Activated CD8-positive, alpha-beta memory T cell treated with anti-CD3 and anti-CD28 coated beads for 1 hour (primary cell): ENCODE measurements around the gene NPIPB8.
"Not testable (repeated sequence)": the region's sequence is repeated elsewhere in the genome, so short reads cannot be mapped to it uniquely, and the experiment has no call there.

Experiments
- DNase-seq, 2 donors: peaks; one replicate each; pipeline ENCODE4 v3.0.0-alpha.2; 2020; ENCODE audit warnings: low read depth in 1 of 2; ENCODE audit errors: extremely low read depth in 1 of 2

Gene NPIPB8

GRCh38 chr16:28637765-28638164 is at the start of gene NPIPB8:
NPIPB8 (plus strand) TSS chr16:28638065; CDS start chr16:28638361, 296 bp downstream.
- DNase-seq, result not testable (repeated sequence)

DNA sequence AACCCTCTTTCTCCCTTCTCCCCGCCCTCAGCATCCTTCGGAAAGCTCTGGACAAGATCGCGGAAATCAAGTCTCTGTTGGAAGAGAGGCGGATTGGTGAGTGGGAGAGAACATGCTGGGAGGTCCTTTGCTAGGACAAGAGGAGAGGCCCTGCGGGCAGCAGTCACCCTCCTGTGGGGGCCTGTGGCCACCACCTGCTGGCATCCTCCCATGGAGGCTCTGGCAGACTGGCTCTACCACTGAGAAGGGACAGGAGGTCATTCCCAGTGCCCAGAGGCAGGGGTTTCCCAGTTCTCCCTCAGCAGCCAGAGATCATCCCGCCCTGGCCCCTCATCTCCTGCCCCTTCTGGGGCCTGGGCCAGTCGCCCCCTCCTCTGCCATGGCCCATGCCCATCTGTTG is 48.8 kb upstream of the NPIPB8 start:
- no peak for DNase-seq

GRCh38 chr16:28589930-28590329 is 47.9 kb upstream of the NPIPB8 start:
- no peak for DNase-seq

DNA sequence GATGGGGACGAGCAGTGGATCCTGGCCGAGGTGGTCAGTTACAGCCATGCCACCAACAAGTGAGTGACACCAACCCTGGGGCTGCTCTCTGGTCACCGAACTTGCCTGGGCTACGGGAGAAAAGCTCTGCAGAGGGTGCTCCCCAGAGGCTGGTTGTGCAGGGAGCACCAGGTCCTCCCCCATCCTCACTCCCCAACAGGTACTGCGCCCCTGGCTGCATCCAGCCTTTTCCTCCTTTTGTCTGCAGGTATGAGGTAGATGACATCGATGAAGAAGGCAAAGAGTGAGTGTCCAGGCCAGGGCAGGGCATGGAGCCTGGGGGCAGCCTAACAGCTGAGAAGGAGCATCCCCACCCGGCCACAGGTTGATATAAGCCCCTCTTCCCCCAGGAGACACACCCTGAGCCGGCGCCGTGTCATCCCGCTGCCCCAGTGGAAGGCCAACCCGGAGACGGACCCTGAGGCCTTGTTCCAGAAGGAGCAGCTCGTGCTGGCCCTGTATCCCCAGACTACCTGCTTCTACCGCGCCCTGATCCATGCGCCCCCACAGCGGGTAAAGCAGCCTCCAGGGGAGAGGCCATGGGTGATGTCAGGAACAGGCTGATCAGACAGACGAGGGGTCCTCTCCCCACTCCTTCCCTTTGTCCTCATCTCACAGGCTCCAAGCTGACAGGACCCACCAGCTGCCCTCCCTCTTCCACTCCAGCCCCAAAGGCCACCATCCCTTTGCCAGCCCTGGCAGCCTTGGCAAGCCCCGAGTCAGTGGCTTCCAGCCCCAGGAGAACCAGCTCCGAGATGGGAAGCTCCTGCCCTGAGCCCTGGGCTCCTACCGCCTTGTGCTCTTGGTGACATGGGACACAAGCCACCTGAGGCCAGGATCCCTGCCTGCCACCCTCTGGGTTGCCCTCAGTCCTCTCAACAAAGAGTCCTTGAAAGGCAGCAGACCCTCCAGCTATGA is 47.2 kb upstream of the NPIPB8 start:
- DNase-seq, result no peak

DNA sequence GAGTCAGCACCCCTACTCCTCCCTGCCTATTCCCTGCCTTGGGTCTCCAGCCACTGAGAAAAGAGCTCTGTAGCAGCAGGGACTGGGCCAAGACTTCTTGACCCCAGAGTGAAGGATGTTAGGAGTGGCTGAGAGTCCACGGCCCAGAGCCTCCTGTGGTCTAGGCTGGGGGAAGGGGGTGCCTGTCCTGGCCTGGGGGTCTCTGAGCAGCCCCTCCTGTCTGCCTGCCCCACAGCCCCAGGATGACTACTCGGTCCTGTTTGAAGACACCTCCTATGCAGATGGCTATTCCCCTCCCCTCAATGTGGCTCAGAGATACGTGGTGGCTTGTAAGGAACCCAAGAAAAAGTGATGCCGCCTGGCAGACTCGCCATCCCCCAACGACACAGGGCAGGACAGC is 46.5 kb upstream of the NPIPB8 start:
- DNase-seq, result no peak

GRCh38 chr16:28592511-28592910 is 45.4 kb upstream of the NPIPB8 start:
- no peak for DNase-seq

DNA sequence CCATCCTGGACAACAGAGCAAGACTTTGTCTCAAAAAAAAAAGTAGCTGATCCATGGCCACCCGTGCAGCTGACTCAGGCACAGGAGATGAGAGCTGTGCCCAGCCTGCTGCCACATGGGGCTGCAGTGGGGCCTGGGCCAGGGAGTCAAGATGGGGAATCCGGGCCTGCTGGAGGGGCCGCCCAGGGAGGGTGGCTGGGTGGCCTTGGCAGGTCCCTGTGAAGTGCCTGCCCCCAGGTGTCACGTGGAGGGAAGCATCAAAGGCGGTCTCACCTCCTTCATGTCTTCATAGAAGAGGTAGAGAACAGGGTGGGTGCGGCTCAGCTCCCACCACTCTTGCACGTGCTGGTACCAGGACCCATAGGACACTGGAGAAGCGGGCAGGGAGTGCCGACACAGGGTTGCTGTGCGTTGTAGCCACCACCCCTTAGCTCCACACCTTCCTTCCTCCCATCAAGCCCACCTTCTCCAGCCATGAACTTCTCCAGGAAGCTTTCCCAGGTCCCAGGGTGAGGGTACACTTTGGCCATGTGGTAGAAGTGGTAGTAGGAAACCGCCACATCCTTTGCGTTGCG is 44.8 kb upstream of the NPIPB8 start:
- no peak for DNase-seq

DNA sequence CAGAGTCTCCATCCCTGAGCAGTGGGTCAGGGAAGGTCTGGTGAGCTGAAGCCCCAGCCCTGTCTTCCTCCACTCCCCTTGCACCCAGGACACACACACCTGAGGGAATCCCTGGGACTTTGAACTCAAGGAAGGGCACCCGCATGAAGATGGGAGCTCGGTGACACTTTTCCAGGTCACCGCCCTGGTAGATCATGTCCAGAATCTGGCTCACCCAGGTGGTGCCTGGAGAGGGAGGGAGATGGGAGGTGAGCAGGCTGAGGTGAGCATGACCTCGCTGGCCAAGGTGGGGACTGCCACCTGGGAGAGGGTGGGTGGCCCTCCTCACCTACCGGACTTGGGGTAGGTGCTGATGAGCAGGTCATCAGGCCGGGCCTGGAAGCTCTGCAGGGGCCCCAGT is 42.4 kb upstream of the NPIPB8 start:
- not testable (repeated sequence) for DNase-seq

GRCh38 chr16:28596115-28596630 is 41.7 kb upstream of the NPIPB8 start:
- DNase-seq, result no peak

GRCh38 chr16:28596840-28597691 is 40.8 kb upstream of the NPIPB8 start, which contains the start of gene SULT1A2:
SULT1A2 (minus strand) TSS chr16:28597050; CDS start chr16:28595930, 1,120 bp downstream.
- no peak for DNase-seq

GRCh38 chr16:28597692-28598261 is 40.1 kb upstream of the NPIPB8 start:
- DNase-seq, result no peak

DNA sequence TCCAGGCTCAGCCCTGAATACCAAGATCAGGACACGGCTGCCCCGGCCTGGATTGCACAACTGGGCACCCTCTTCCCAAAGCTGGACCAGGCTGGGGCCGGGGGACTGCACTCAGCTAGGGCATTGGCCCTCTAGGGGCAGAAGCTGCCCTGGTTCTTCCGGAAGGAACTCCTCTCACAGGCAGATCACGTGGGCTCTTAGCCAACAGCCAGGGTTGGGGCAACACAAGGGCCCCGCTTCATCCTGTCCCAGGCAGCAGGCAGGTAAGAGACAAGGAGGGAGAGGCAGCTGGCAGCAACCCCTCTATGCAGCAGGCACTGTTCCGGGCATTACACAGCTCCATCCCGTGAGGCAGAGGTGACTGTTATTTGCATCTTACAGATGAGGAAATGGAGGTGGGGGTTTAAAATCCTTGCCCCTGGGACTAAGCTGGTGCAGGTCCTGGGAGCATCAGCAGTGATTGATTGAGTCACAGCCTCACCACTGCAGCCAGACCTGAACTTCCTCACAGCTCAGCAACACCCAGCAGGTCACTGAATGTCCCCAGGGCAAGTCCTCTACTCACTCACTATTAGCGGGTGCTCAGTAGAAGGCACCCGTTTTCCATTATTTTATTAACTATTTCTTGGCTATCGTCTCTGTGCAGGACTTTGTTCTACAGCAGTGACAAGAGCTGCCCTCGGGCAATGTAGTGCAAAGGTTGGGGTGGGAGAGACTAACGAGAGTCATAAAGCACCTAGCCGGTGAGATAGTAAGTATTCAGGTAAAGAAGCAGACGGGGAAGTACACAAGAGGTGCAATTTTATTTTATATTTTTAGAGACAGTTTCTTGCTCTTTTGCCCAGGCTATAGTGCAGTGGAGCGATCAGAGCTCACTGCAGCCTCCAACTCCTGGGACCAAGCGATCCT is 38.2 kb upstream of the NPIPB8 start:
- not testable (repeated sequence) for DNase-seq

- DNase-seq, result not testable (repeated sequence)
These were observed 36.9 kb upstream of the NPIPB8 start for GRCh38 chr16:28600965-28601364.

DNA sequence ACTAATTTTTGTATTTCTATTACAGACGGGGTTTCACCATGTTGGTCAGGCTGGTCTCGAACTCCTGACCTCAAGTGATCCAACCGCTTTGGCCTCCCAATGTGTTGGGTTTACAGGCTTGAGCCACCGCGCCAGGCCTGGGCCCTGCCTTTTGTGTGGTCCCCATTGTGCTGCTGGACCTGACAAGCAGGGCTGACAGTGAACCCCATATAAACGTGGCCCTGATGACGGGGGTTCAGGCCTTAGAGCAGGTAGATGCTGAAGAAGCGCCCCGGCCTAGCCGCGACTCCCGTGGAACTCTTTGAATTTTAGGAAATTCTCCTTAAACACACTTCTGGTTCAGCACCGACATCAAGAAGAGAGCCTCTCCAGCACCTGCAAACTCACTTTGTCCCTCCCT is 36.3 kb upstream of the NPIPB8 start:
- DNase-seq, result not testable (repeated sequence)

GRCh38 chr16:28602062-28602461 is 35.8 kb upstream of the NPIPB8 start:
- not testable (repeated sequence) for DNase-seq

- no peak for DNase-seq
These were observed 35.3 kb upstream of the NPIPB8 start for GRCh38 chr16:28602529-28602928.

DNA sequence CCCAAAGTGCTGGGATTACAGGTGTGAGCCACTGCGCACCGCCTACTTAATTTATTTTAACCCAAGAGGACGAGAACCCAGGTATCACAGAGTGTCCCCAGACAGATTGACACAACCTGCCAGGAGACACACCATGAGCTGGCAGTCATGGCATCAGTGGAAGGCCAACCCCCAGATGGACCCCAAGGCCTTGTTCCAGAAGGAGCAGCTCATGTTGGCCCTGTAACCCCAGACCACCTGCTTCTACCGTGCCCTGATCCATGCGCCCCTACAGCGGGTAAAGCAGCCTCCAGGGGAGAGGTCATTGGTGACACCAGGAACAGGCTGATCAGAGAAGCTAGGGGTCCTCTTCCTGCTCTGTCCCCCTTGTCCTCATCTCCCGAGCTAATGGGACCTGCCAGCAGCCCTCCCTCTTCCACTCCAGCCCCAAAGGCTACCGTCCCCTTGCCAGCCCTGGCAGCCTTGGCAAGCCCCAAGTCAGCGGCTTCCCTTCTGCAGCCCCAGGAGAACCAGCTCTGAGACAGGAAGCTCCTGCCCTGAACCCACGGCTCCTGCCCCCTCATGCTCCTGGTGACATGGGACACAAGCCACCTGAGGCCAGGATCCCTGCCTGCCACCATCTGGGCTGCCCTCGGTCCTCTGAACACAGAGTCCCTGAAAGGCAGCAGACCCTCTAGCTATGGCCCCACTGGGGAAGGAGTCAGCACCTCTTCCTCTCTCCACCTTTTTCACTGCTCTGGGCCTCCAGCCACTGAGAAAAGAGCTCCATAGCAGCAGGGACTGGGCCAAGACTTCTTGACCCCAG is 34.3 kb upstream of the NPIPB8 start:
- DNase-seq, result no peak

DNA sequence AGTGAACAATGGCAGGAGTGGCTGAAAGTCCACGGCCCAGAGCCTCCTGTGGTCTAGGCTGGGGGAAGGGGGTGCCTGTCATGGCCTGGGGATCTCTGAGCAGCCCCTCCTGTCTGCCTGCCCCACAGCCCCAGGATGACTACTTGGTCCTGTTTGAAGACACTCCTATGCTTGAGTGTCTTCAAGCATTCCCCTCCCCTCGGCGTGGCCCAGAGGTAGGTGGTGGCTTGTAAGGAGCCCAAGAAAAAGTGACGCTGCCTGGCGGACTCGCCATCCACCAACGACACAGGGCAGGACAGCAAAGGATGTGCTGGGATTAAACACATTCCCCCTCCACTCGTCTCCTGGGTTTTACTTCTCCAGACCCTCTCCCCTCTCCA is 33.7 kb upstream of the NPIPB8 start:
- DNase-seq, result no peak
